WERI-Rb-1 (cell line): ENCODE data around the gene ADGRL3.

Experiments
- DNase-seq: peaks from one replicate; pipeline ENCODE4 v3.0.0-alpha.2; 2020
- H3K27ac ChIP-seq: fragments of 250-450 bp; sonication (Bioruptor Pico); 2 replicates; pipeline ENCODE4 v1.5.1; 2020; ENCODE audit warnings: mild to moderate bottlenecking, moderate library complexity
- H3K27me3 ChIP-seq: fragments of 250-450 bp; sonication (Bioruptor Pico); 2 replicates; pipeline ENCODE4 v1.5.1; 2021; ENCODE audit warnings: mild to moderate bottlenecking, low read depth, moderate library complexity; ENCODE audit not compliant: insufficient read depth, severe bottlenecking
- H3K36me3 ChIP-seq: fragments of 250-450 bp; sonication (Bioruptor Pico); 2 replicates; pipeline ENCODE4 v1.5.1; 2020; ENCODE audit warnings: mild to moderate bottlenecking, moderate library complexity
- H3K4me3 ChIP-seq: 2 replicates; pipeline ENCODE4 v1.5.1; 2011; ENCODE audit warnings: low read depth, mild to moderate bottlenecking, control low read depth, low read length
- H3K9me3 ChIP-seq: fragments of 250-450 bp; sonication (Bioruptor Pico); 2 replicates; pipeline ENCODE4 v1.5.1; 2021; ENCODE audit warnings: mild to moderate bottlenecking, moderate library complexity; ENCODE audit not compliant: severe bottlenecking
- TF ChIP-seq, protein P1 (sequence below): IDR thresholded peaks from 2 replicates; pipeline ENCODE4 v1.5.1; 2011; ENCODE audit warnings: low read depth, mild to moderate bottlenecking, control low read depth, inconsistent platforms, low read length

The ADGRL3 gene

GRCh38 chr4:61446941-61447340 lies 246.8 kb downstream of the ADGRL3 start:
- TF ChIP-seq, protein P1, sequence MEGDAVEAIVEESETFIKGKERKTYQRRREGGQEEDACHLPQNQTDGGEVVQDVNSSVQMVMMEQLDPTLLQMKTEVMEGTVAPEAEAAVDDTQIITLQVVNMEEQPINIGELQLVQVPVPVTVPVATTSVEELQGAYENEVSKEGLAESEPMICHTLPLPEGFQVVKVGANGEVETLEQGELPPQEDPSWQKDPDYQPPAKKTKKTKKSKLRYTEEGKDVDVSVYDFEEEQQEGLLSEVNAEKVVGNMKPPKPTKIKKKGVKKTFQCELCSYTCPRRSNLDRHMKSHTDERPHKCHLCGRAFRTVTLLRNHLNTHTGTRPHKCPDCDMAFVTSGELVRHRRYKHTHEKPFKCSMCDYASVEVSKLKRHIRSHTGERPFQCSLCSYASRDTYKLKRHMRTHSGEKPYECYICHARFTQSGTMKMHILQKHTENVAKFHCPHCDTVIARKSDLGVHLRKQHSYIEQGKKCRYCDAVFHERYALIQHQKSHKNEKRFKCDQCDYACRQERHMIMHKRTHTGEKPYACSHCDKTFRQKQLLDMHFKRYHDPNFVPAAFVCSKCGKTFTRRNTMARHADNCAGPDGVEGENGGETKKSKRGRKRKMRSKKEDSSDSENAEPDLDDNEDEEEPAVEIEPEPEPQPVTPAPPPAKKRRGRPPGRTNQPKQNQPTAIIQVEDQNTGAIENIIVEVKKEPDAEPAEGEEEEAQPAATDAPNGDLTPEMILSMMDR: no peak
- H3K4me3 ChIP-seq: no peak overlapping the region
- no peaks in the 10 kb centered on the region for H3K9me3 ChIP-seq
- no peaks in the 10 kb centered on the region for H3K36me3 ChIP-seq
- no peaks in the 10 kb centered on the region for H3K27me3 ChIP-seq
- DNase-seq: no peak
- H3K27ac ChIP-seq: no peak overlapping the region

DNA sequence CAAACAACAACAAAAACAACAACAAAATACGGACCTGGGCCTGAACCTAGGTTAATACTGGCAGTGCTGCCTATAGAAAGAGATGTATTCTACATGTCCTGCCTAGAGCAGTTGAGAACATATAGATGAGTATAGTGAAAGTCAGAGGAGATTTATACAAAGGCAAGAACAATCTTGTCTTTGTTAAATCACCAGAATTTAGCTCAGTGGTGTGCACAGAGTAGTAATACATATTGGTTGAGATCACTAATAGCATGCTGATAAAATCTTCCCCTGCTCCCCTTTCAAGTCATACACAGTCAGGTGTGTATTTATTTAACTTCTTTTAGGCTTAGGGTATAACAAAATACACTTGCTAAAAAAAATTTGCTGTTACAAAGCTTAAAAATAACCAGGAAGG lies 247.8 kb downstream of the ADGRL3 start:
- Histone ChIP-seq H3K36me3 (no peaks in the 10 kb centered on the region), H3K4me3 (no peak overlapping the region), H3K27ac (no peak overlapping the region), H3K9me3 (no peaks in the 10 kb centered on the region), H3K27me3 (no peaks in the 10 kb centered on the region)
- TF ChIP-seq, protein P1: no peak
- no peak for DNase-seq

DNA sequence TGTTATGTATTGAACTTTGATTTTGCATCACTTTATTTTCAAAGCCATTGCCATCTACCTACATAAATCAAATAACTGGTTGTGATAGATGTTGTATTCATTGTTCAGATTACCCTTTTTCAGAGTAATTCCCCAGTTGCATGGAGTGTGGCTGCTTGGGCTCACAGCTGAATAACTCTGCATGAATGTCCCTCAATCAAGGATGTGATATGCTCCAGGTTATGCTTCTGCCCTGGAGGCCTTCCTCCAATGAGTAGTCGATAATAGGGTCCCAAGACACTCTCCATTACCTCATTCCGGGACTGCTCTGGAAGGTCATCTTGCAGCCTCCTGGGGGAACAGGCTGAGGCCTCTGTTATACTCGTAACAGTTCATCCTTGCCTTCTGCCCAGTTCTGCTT lies 251.8 kb downstream of the ADGRL3 start:
- Histone ChIP-seq H3K27ac (no peak overlapping the region), H3K4me3 (no peak overlapping the region), H3K27me3 (no peaks in the 10 kb centered on the region), H3K9me3 (no peaks in the 10 kb centered on the region), H3K36me3 (no peaks in the 10 kb centered on the region)
- no peak for DNase-seq
- TF ChIP-seq, protein P1: no peak

GRCh38 chr4:61461956-61462355 lies 261.8 kb downstream of the ADGRL3 start:
- no peaks in the 10 kb centered on the region for H3K9me3 ChIP-seq
- TF ChIP-seq, protein P1: no peak
- H3K27ac ChIP-seq: no peak overlapping the region
- H3K36me3 ChIP-seq: no peaks in the 10 kb centered on the region
- H3K4me3 ChIP-seq: no peak overlapping the region
- H3K27me3 ChIP-seq: no peaks in the 10 kb centered on the region
- DNase-seq: no peak

DNA sequence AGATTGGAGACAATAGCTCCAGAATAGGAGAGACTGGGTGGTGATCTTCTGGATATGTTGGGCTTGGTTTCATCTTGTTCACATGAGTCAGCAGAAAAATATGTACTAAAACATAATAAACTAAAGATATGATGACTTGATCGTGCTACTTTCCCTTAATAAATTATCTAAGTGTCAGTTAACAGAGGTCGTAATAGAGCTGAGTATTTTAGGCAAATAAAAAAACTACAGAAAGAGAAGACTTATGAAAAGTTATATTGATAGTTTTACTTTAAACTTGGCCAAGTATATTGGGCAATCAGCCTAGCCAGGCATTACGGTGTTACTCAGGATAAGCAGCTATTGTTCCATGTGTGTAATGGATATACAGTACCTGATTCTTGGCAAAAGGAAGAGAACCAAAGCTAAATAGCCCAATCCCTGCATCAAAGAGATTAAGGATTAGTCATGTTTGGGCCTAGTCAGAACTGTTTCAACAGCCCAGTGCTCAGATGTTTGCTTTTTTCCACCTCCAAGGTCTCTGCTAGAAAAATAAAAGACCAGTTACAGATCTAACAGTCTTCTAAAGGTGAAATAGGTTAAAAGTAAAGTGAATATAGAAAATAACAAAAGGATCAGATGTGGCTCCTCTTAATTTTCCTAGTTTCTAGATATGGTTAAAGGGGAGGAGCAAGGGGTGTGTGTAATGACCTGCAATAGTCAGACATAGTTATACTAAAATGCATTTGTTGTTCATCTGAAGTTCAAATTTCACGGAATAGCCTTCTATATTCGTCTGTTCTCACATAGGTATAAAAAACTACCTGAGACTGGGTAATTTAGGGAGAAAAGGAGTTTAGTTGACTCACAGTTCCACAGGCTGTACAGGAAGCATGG lies 262.6 kb downstream of the ADGRL3 start:
- no peaks in the 10 kb centered on the region for H3K9me3 ChIP-seq
- no peaks in the 10 kb centered on the region for H3K27me3 ChIP-seq
- no peak for DNase-seq
- H3K36me3 ChIP-seq: no peaks in the 10 kb centered on the region
- TF ChIP-seq, protein P1: no peak
- H3K27ac ChIP-seq: no peak overlapping the region
- H3K4me3 ChIP-seq: no peak overlapping the region
